Esophagus (tissue), 2 donors: Measurements from ENCODE around the gene CDH22. TPM values are rescaled to one million over a fixed set of nuclear protein-coding genes. Genes with fewer than 3 reads are reported as not detected.

Experiments used
- H3K27ac ChIP-seq, 2 donors: one replicate each; pipeline ENCODE4 v1.5.1; 2013; ENCODE audit warnings: low read depth in 2 of 2, mild to moderate bottlenecking in 2 of 2, inconsistent platforms in 1 of 2, low read length in 1 of 2, moderate library complexity in 1 of 2
- H3K27me3 ChIP-seq, 2 donors: one replicate each; pipeline ENCODE4 v1.6.1; 2013; ENCODE audit warnings: low read length in 2 of 2, control low read depth in 1 of 2, mild to moderate bottlenecking in 1 of 2; ENCODE audit not compliant: insufficient read depth in 2 of 2, control insufficient read depth in 1 of 2
- H3K36me3 ChIP-seq, 2 donors: one replicate each; pipeline ENCODE4 v1.6.1; 2013; ENCODE audit warnings: low read length in 1 of 2; ENCODE audit not compliant: control insufficient read depth in 2 of 2, insufficient read depth in 2 of 2
- H3K4me1 ChIP-seq, 2 donors: one replicate each; pipeline ENCODE4 v1.6.1; 2013; ENCODE audit warnings: low read length in 1 of 2; ENCODE audit not compliant: control insufficient read depth in 2 of 2, insufficient read depth in 2 of 2
- H3K4me3 ChIP-seq, 2 donors: one replicate each; pipeline ENCODE4 v1.5.1; 2013; ENCODE audit warnings: low read length in 2 of 2, mild to moderate bottlenecking in 2 of 2, low read depth in 1 of 2, moderate library complexity in 1 of 2
- H3K9me3 ChIP-seq, 2 donors: one replicate each; pipeline ENCODE4 v1.6.1; 2013; ENCODE audit warnings: mild to moderate bottlenecking in 2 of 2, low read depth in 1 of 2, low read length in 1 of 2, moderate library complexity in 1 of 2; ENCODE audit not compliant: control insufficient read depth in 2 of 2, insufficient read depth in 1 of 2
- WGBS, 2 donors: extraction: QIAGEN DNeasy Blood & Tissue Kit; methylation state at CpG; one replicate each; pipeline ENCODE4 v1.1.7; 2013; 5-methylcytosine and 5-hydroxymethylcytosine counted together
- polyA plus RNA-seq, 2 donors: library from polyadenylated mRNA; stranded (reverse); fragments of 200-250 nt; gene quantifications; one replicate each; pipeline ENCODE4 v1.2.3, GENCODE V29; 2013
- donor health status: healthy with polysubstance abuse.
- donor health status: Bipolar disorder and iron deficiency.

CDH22 gene
- polyA plus RNA-seq, 2 donors = 0.55 to 0.86 TPM

DNA sequence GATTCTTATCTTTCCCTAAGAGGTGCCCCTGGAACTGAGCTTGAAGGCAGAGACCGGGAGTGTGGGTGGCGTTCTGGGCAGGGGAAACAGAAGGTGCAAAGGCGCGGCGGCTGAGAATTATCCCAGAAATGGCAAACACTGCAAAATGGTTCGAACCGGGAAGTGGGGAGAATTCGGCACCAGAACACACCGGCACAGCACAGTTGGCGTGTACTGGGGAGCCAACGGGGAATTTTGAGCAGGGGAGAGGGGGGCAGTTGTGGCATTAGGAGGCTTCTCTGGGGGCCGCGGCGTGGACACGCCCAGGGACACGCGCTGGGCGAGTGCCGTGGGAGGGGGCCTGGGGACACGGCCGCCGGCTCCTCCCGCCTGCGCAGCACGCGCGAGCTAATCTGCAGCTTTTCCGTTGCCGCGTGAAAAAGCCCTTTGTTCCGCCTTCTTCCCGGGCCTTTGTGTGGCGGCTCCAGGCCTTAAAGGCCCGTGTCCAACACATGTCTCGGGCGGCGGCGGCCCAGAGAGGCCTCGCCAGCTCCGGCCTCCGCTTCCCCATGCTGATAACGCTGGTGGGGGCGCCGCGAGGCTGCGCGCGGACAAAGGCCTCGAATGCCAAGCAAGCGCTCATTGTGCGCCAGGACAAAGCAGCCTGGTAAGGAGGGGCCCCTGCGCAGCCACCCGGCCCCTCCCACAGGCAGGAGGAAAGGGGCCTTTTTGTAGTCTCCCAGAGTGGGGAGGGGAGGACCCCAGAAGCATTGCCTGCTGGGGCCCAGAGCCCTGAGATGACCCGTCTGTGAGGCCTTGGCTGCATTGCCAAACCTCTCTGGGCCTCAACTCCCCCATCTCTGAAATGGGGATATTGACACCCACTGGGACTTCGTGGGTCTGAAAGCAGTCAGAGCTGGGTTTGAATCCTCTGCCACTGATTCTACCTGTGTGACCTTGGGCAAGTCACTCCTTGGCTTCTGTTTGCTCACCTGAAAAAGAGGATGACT, 107.4 kb downstream of the CDH22 start:
- no peaks in the 10 kb centered on the region for H3K9me3 ChIP-seq
- no peaks in the 10 kb centered on the region for H3K27me3 ChIP-seq
- WGBS, 2 donors = 47 to 54% methylated on average over 46 to 55 of the region's 55 CpGs
- H3K4me1 ChIP-seq = peaks cover 2 to 3% of the 10 kb centered on the region in 2 donors
- no peak overlapping the region for H3K4me3 ChIP-seq
- H3K36me3 ChIP-seq = no peaks in the 10 kb centered on the region
- H3K27ac ChIP-seq = no peak overlapping the region

- WGBS, 2 donors = 24 to 41% methylated on average over 20 to 21 of the region's 21 CpGs
- Histone ChIP-seq H3K27ac (no peak overlapping the region), H3K27me3 (no peaks in the 10 kb centered on the region), H3K9me3 (no peaks in the 10 kb centered on the region), H3K36me3 (no peaks in the 10 kb centered on the region), H3K4me1 (peaks cover 2 to 3% of the 10 kb centered on the region in 2 donors), H3K4me3 (no peak overlapping the region)
Observed at GRCh38 chr20:46199198-46199597, 109.1 kb downstream of the CDH22 start.

DNA sequence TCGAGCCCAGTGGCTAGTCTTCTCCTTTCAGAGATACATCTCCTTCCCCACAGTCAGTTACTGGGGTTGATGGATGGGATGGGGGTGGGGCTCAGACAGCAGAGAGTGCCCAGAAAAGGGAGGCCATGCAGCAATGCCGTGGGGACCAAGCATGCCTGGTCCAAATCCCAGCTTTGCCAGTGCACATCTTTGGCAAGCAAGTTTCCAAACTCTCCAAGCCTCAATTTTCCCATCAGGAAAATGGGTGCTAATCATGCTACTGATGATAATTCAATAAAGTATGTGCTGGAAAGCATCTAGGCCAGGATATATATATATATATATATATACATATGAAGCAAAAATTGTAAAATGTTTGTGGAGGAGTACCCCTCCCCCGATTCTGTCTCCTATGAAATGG, 111.3 kb downstream of the CDH22 start:
- no peaks in the 10 kb centered on the region for H3K36me3 ChIP-seq
- no peaks in the 10 kb centered on the region for H3K9me3 ChIP-seq
- no peaks in the 10 kb centered on the region for H3K27me3 ChIP-seq
- WGBS, 2 donors = 54 to 64% methylated on average over 3 of the region's 3 CpGs
- no peak overlapping the region for H3K27ac ChIP-seq
- H3K4me3 ChIP-seq = no peak overlapping the region
- peaks cover 0 to 2% of the 10 kb centered on the region in 2 donors for H3K4me1 ChIP-seq

GRCh38 chr20:46195264-46196036, 112.8 kb downstream of the CDH22 start:
- Histone ChIP-seq H3K27ac (no peak overlapping the region), H3K4me3 (no peak overlapping the region), H3K9me3 (no peaks in the 10 kb centered on the region), H3K27me3 (no peaks in the 10 kb centered on the region), H3K4me1 (peaks cover 0 to 2% of the 10 kb centered on the region in 2 donors), H3K36me3 (no peaks in the 10 kb centered on the region)
- WGBS, 2 donors = 56% methylated on average over 17 of the region's 17 CpGs

DNA sequence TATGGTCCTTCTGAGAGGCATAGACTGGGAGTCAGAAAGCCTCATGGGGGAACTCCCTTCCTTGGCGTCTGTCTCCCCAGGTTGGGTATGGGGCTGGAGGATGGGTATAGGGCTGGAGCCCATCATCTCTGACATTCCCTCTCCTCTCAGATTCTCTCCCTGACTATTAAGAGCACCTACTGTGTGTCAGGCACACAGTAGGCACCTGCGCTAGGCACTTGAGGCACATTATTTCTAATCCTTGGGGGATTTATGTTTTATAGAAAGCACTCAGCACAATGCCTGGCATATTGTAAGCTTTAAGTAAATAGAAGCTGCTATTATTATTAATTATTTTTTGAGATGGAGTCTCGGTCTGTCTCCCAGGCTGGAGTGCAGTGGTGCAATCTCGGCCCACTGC, 113.9 kb downstream of the CDH22 start:
- no peaks in the 10 kb centered on the region for H3K27me3 ChIP-seq
- no peaks in the 10 kb centered on the region for H3K36me3 ChIP-seq
- H3K9me3 ChIP-seq = no peaks in the 10 kb centered on the region
- no peak overlapping the region for H3K4me3 ChIP-seq
- H3K4me1 ChIP-seq = peaks cover 0 to 2% of the 10 kb centered on the region in 2 donors
- WGBS, 2 donors = 80 to 85% methylated on average over 4 of the region's 4 CpGs
- no peak overlapping the region for H3K27ac ChIP-seq

DNA sequence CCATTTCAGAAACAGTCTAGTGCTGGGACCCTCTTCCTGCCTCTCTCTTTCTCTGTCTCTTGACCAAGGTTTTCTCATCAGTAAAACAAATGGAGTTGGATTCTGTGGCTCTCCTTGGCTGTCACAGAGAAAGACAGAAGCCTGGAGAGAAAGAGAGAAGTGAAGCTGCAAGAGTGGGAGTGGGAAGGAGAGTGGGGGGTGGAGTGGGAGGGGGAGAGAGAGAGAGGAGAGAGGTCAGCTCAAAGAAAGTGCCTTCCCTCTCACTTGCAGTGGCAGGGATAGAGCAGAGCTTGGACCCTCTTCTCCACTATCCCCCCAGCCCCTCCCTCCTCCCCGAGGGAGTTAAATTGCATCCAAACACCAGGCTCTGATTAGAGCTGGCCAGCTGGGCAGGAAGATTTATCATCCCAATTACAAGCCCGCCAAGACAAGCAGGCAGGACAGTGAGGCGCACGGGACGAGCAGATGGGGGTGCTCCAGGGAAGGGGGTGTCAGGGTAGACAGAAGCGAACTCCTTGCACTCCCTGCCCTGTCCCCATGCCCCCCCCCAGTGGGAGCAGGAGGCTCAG, 115.8 kb downstream of the CDH22 start:
- Histone ChIP-seq H3K9me3 (no peaks in the 10 kb centered on the region), H3K27me3 (no peaks in the 10 kb centered on the region), H3K36me3 (no peaks in the 10 kb centered on the region), H3K4me3 (no peak overlapping the region), H3K27ac (no peak overlapping the region), H3K4me1 (no peaks in the 10 kb centered on the region)
- WGBS, 2 donors = 15 to 39% methylated on average over 6 of the region's 6 CpGs

DNA sequence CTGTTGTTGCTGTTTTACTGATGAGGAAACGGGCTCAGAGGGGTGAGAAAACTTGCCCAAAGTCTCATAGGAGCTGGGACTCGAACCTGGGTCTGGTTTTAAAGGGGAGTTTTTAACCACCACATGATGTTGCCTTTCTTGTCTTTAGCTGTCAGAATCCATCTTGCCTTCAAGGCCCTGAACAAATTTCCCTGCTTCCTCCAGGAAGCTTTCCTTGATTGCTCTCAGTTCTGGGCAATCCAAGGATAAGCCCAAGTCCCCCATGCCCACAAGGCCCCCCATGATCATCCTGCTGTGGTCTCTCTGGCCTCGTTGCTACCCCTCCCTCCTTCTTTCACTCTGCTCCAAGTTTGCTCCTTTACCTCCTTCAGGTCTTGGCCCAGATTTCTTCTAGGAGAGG, 116.7 kb downstream of the CDH22 start:
- Histone ChIP-seq H3K4me3 (no peak overlapping the region), H3K4me1 (no peaks in the 10 kb centered on the region), H3K27ac (no peak overlapping the region), H3K9me3 (no peaks in the 10 kb centered on the region), H3K36me3 (no peaks in the 10 kb centered on the region), H3K27me3 (no peaks in the 10 kb centered on the region)
- WGBS, 2 donors = 55 to 63% methylated on average over 3 of the region's 3 CpGs

DNA sequence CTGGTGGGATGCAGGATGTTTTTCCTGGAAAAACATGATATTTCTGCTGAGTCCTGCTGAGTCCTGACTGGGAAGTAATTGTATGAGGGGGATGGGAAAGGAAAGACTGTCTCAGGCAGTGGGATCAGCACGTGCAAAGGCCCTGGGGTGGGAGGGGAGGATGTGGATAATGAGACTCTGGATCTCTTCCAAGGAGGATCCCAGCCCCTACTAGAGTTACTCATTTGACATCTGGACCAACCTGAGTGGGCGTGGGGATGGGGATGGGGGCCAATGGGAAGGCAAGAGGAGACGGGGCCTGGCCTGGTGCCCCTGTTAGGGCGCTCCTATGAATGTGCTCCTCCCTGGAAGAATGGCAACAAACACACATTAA, 117.1 kb downstream of the CDH22 start:
- H3K4me1 ChIP-seq = no peaks in the 10 kb centered on the region
- no peaks in the 10 kb centered on the region for H3K9me3 ChIP-seq
- no peaks in the 10 kb centered on the region for H3K36me3 ChIP-seq
- H3K27ac ChIP-seq = no peak overlapping the region
- WGBS, 2 donors = 75 to 78% methylated on average over 4 of the region's 4 CpGs
- no peaks in the 10 kb centered on the region for H3K27me3 ChIP-seq
- H3K4me3 ChIP-seq = no peak overlapping the region

DNA sequence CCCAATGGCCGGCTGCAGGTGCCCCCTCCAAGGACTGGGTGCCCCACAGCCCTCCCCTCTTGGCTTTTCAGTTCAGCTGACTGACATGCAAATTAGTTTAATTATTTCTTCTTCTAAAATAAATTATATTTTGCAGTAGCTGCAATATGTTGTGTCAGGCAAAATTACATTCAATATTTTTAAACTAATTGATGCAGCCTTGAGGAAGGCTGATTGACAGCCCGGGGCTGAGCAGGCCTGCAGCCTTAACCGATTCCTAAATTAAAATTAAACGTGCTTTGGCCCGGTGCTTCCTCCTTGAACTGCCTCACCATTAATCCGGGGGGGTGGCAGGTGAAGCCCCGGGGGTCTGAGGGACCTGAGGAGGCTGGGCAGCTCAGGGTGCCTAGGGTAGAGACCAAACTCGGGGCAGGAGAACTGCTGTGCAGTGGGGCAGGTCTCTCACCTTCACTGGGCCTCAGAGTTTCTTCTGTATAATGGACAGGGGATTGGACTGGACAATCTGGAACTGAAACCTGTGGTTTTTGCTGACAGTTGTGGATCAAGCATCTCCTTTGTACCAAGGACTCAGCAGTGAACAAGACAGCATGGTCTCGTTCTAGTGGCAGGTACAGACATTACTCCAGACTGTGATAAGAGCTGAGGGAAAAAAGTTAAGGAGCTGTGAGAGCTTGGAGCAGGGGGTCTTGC, 117.7 kb downstream of the CDH22 start:
- no peaks in the 10 kb centered on the region for H3K4me1 ChIP-seq
- H3K27ac ChIP-seq = no peak overlapping the region
- 66 to 69% methylated on average over 9 of the region's 9 CpGs for whole genome bisulfite sequencing, 2 donors
- H3K27me3 ChIP-seq = no peaks in the 10 kb centered on the region
- no peaks in the 10 kb centered on the region for H3K36me3 ChIP-seq
- no peaks in the 10 kb centered on the region for H3K9me3 ChIP-seq
- H3K4me3 ChIP-seq = no peak overlapping the region
